Spleen (tissue), 11 donors: ENCODE results near the gene HENMT1. TPM values are rescaled to one million over a fixed set of nuclear protein-coding genes. Genes with fewer than 3 reads are reported as not detected.
A peak's percentile ranks its signal among the peaks of the same experiment; 100 is the strongest.

Experiments
- DNase-seq: peaks from one replicate; pipeline ENCODE4 v3.0.0-alpha.2; 2020
- H3K27ac ChIP-seq, 8 donors: fragments of 200-600 bp; sonication (generic) in 7 of 8; 1 replicate in 4 of 8; 2 replicates in 4 of 8; pipeline versions ENCODE4 v1.5.0 to v1.8.0; 2016 to 2021; ENCODE audit warnings: inconsistent platforms in 4 of 8, mild to moderate bottlenecking in 4 of 8, moderate library complexity in 1 of 8
- H3K27me3 ChIP-seq, 7 donors: fragments of 200-600 bp; sonication (generic) in 6 of 7; replicated peaks in 1 of 7; 1 replicate in 4 of 7; 2 replicates in 3 of 7; pipeline versions ENCODE4 v1.5.0 to v1.8.0; 2016 to 2021; ENCODE audit warnings: inconsistent platforms in 3 of 7, mild to moderate bottlenecking in 1 of 7
- H3K36me3 ChIP-seq, 6 donors: fragments of 200-600 bp; sonication (generic) in 5 of 6; 1 replicate in 4 of 6; 2 replicates in 2 of 6; pipeline versions ENCODE4 v1.5.0 to v1.8.0; 2016 to 2021; ENCODE audit warnings: inconsistent platforms in 2 of 6
- H3K4me1 ChIP-seq, 6 donors: fragments of 200-600 bp; sonication (generic) in 5 of 6; 1 replicate in 3 of 6; 2 replicates in 3 of 6; pipeline versions ENCODE4 v1.5.0 to v1.8.0; 2016 to 2021; ENCODE audit warnings: inconsistent platforms in 3 of 6
- H3K4me3 ChIP-seq, 8 donors: fragments of 200-600 bp; sonication (generic) in 7 of 8; 1 replicate in 4 of 8; 2 replicates in 4 of 8; pipeline versions ENCODE4 v1.5.0 to v1.8.0; 2016 to 2021; ENCODE audit warnings: inconsistent platforms in 4 of 8, mild to moderate bottlenecking in 4 of 8, moderate library complexity in 2 of 8
- H3K9me3 ChIP-seq, 8 donors: fragments of 200-600 bp; sonication (generic) in 7 of 8; 1 replicate in 4 of 8; 2 replicates in 4 of 8; pipeline versions ENCODE4 v1.5.0 to v1.8.0; 2016 to 2021; ENCODE audit warnings: inconsistent platforms in 4 of 8
- POLR2A ChIP-seq, 3 donors: fragments of 450-650 bp; IDR thresholded peaks; one replicate each; pipeline ENCODE4 v1.5.1; 2017; ENCODE audit warnings: antibody characterized with exemption in 3 of 3, mild to moderate bottlenecking in 1 of 3
- POLR2AphosphoS5 ChIP-seq, 3 donors: sonication (generic); formaldehyde crosslinking; IDR thresholded peaks; one replicate each; pipeline ENCODE4 v1.5.1; 2017; ENCODE audit warnings: antibody characterized with exemption in 3 of 3
- WGBS, 5 donors: extraction: QIAGEN DNeasy Blood & Tissue Kit in 3 of 5; methylation state at CpG; one replicate each; pipeline versions ENCODE4 v1.1.5 to v1.1.7; 2013 to 2018; 5-methylcytosine and 5-hydroxymethylcytosine counted together
- intact Hi-C: fragments of 100-400 bp; cut with DNase I; formaldehyde crosslinking; loops from one replicate; pipeline ENCODE4 v1.15.0; 2023; ENCODE audit warnings: low total_unique reads
- polyA plus RNA-seq, 3 donors: library from polyadenylated mRNA; stranded (reverse); fragments of 200-250 nt; gene quantifications; one replicate each; pipeline ENCODE4 v1.2.1, GENCODE V29; 2013
- total RNA-seq, 7 donors: library from RNA; depleted of rRNA in 3 of 7; stranded (reverse); fragments of >200 nt in 3 of 7; fragmentation: NEBNext Ultra II Directional in 4 of 7; extraction: Animal tissue kit (Norgen Biotek cat#: 25700) in 4 of 7; gene quantifications; one replicate each; pipeline versions ENCODE4 v1.1.0 to v1.2.1, GENCODE V29; 2016 to 2021
- TF ChIP-seq, protein P1 (sequence below), 11 experiments: fragments of 200-600 bp in 7 of 11; fragments of 450-650 bp in 4 of 11; sonication (generic) in 4 of 11; IDR thresholded peaks in 8 of 11; conservative IDR thresholded peaks in 3 of 11; 1 replicate in 7 of 11; 2 replicates in 4 of 11; pipeline versions ENCODE4 v1.4.0 to v1.8.0; 2016 to 2021; ENCODE audit warnings: antibody characterized with exemption in 11 of 11, inconsistent platforms in 4 of 11, mild to moderate bottlenecking in 1 of 11
- donor health status: healthy with polysubstance abuse.
- donor health status: DM: no; HTN: no; CAD: no; lungs with moderate emphysema.
- donor health status: DM: no; HTN: no; CAD: no.
- donor health status: Bipolar disorder and iron deficiency.
- donor health status: healthy.
- donor health status: DM: no; HTN: no; CAD: no.
- donor health status: DM: yes; HTN: yes; CAD: no.

HENMT1 gene
- total and polyA plus RNA-seq, 10 donors = 7.3 to 16.5 (median 11.1) TPM

DNA sequence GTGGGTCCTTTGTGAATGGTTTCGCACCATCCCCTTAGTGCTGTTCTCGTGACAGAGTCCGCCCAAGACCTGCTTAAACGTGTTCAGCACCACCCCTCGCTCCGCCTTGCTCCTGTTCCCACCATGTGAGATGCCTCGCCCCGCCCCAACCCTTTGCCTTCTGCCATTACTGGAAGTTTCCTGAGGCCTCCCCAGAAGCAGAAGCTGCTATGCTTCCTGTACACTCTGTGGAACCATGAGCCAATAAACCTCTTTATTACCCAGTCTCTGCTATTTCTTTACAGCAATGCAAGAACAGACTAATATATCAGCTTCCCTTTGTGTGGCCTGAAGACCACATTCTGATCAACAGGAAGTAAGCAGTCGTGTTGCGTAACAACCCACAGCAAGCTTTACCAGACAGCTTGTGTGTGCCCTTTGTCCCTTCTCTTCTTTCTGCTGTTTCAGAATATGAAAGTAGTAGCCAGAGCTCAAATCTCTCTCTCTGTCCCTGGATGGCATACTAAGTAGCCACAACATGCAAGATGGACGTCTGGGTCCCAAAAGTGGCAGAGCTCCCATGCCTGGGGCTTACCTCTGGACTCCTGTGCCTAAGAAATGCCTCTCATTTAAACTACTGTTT, 14.1 kb downstream of the HENMT1 start:
- DNase-seq = peak; percentile 96
- Histone ChIP-seq H3K4me3 (peak overlapping the region in 1 of 8 donors; percentile 50), H3K4me1 (peaks cover 13 to 59% (median 49%) of the 10 kb centered on the region in 6 donors), H3K9me3 (peaks cover 0 to 4% (median 0%) of the 10 kb centered on the region in 8 donors), H3K27me3 (no peaks in the 10 kb centered on the region), H3K27ac (peak overlapping the region; percentile 64 to 95 (median 92)), H3K36me3 (peaks cover 0 to 32% (median 3%) of the 10 kb centered on the region in 6 donors)
- 34 to 53% (median 43%) methylated on average over 11 of the region's 11 CpGs for WGBS, 5 donors
- intact Hi-C loops = loop anchor here (5.0 kb wide), 1 partner anchor 84 kb away; the partner anchor contains the start of gene EEIG2
- TF ChIP-seq, protein P1, sequence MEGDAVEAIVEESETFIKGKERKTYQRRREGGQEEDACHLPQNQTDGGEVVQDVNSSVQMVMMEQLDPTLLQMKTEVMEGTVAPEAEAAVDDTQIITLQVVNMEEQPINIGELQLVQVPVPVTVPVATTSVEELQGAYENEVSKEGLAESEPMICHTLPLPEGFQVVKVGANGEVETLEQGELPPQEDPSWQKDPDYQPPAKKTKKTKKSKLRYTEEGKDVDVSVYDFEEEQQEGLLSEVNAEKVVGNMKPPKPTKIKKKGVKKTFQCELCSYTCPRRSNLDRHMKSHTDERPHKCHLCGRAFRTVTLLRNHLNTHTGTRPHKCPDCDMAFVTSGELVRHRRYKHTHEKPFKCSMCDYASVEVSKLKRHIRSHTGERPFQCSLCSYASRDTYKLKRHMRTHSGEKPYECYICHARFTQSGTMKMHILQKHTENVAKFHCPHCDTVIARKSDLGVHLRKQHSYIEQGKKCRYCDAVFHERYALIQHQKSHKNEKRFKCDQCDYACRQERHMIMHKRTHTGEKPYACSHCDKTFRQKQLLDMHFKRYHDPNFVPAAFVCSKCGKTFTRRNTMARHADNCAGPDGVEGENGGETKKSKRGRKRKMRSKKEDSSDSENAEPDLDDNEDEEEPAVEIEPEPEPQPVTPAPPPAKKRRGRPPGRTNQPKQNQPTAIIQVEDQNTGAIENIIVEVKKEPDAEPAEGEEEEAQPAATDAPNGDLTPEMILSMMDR (IDR thresholded peaks at IDR 0.05 in 8 of 11, conservative IDR thresholded peaks at IDR 0.05 in 3 of 11) = peak in 1 of 11 experiments; percentile 18
- TF ChIP-seq POLR2A (IDR thresholded peaks at IDR 0.05) (peak in 1 of 3 donors; percentile 37), POLR2AphosphoS5 (IDR thresholded peaks at IDR 0.05) (peak; percentile 34 to 91 (median 63))

DNA sequence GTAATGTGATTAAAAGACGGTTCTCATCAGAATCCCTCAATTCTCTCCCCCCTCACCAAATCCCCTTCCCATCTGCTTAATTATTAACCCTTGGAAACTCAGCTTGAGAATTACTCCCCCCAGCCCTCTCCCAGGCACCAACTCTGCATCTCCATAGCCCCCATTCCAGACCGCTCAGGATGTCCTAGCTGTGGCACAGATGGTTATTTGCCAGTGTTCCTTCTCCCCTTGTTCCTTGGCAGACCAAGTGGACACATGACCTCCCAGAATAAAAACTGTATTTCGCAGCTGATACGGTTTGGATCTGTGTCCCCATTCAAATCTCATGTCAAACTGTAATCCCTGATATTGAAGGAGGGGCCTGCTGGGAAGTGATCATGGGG, 14.6 kb downstream of the HENMT1 start:
- Histone ChIP-seq H3K27ac (peak overlapping the region; percentile 64 to 95 (median 92)), H3K9me3 (no peaks in the 10 kb centered on the region), H3K4me3 (peak overlapping the region in 1 of 8 donors; percentile 50), H3K4me1 (peaks cover 13 to 59% (median 49%) of the 10 kb centered on the region in 6 donors), H3K36me3 (peaks cover 0 to 30% (median 3%) of the 10 kb centered on the region in 6 donors), H3K27me3 (no peaks in the 10 kb centered on the region)
- no peak for DNase-seq
- WGBS, 5 donors = 55 to 80% (median 71%) methylated on average over 4 of the region's 4 CpGs
- intact Hi-C loops = loop anchor here (5.0 kb wide), 1 partner anchor 84 kb away; the partner anchor contains the start of gene EEIG2
- TF ChIP-seq, protein P1 (IDR thresholded peaks at IDR 0.05 in 8 of 11, conservative IDR thresholded peaks at IDR 0.05 in 3 of 11) = no peak
- no peak for TF ChIP-seq POLR2AphosphoS5 (IDR thresholded peaks at IDR 0.05)

DNA sequence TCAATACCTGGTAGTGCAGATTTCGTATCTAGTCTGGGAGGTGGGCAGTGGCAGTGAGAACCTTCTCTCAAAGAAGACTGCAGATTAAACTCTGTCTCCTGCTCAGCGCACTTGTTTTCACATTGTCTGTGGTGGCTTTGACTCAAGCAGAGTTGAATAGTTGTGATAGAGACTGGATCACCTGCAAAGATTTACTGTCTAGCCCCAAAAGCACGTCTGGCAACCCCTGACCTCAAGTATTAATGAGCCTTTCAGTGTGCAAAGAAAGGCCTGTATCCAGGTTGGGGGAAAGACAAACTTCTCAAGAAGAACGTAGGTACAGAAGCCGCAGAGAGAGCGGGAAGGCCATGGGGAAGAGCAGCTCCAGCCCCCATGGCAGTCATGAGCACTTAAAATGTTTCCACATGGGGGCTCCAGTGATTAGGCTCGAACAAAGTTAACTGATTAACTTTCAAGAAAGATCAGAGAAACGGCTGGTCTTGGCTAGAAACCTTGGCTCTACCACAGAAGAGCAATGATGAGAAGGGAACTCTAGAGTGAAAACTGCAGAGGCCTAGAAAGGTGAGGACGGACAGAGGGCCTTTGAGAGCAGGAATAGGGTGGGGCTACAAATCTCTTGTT, 15.2 kb downstream of the HENMT1 start:
- peaks cover 13 to 59% (median 49%) of the 10 kb centered on the region in 6 donors for H3K4me1 ChIP-seq

More for the DNA sequence above, 15.2 kb downstream of the HENMT1 start:
- no peak for DNase-seq
- peaks cover 0 to 26% (median 3%) of the 10 kb centered on the region in 6 donors for H3K36me3 ChIP-seq
- H3K27me3 ChIP-seq = no peaks in the 10 kb centered on the region
- peak overlapping the region in 1 of 8 donors; percentile 50 for H3K4me3 ChIP-seq
- H3K9me3 ChIP-seq = no peaks in the 10 kb centered on the region
- intact Hi-C loops = loop anchor here (5.0 kb wide), 1 partner anchor 83 kb away; the partner anchor contains the start of gene EEIG2
- TF ChIP-seq POLR2A (IDR thresholded peaks at IDR 0.05) (no peak), POLR2AphosphoS5 (IDR thresholded peaks at IDR 0.05) (no peak)
- TF ChIP-seq, protein P1 (IDR thresholded peaks at IDR 0.05 in 8 of 11, conservative IDR thresholded peaks at IDR 0.05 in 3 of 11) = no peak
- H3K27ac ChIP-seq = peak overlapping the region; percentile 64 to 95 (median 92)
- 72 to 79% (median 74%) methylated on average over 9 of the region's 9 CpGs for WGBS, 5 donors
